ENCODE data around the gene WASHC4.

DNA sequence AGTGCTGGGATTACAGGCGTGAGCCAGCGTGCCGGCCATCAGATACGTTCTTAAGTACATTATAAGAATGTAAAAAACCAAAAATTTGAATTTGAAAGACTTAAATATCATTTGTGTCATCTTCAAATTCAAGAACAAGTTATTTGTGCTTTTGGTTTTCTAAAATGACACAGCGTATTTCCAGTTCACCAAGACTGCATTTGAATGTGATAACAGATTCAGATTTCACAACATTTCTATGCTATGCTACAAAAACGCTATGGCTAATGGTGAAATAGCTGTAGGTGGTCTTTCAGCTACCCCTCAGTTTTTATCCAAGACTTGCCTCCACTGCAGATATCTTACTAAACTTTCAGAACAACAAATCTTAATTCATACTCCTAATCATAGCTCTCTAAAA lies 81.8 kb downstream of the WASHC4 start:
- no peak for TF ChIP-seq EZH2phosphoT487 (IDR thresholded peaks at IDR 0.05; ENCODE audit: borderline replicate concordance)
- TF ChIP-seq, protein P1, sequence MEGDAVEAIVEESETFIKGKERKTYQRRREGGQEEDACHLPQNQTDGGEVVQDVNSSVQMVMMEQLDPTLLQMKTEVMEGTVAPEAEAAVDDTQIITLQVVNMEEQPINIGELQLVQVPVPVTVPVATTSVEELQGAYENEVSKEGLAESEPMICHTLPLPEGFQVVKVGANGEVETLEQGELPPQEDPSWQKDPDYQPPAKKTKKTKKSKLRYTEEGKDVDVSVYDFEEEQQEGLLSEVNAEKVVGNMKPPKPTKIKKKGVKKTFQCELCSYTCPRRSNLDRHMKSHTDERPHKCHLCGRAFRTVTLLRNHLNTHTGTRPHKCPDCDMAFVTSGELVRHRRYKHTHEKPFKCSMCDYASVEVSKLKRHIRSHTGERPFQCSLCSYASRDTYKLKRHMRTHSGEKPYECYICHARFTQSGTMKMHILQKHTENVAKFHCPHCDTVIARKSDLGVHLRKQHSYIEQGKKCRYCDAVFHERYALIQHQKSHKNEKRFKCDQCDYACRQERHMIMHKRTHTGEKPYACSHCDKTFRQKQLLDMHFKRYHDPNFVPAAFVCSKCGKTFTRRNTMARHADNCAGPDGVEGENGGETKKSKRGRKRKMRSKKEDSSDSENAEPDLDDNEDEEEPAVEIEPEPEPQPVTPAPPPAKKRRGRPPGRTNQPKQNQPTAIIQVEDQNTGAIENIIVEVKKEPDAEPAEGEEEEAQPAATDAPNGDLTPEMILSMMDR (conservative IDR thresholded peaks at IDR 0.05; ENCODE audit: low read length): no peak
